ENCODE results near the gene ZNF333. TPM values are rescaled to one million over a fixed set of nuclear protein-coding genes. Genes with fewer than 3 reads are reported as not detected.
"Not testable (repeated sequence)": the region's sequence is repeated elsewhere in the genome, so short reads cannot be mapped to it uniquely, and the experiment has no call there.

The ZNF333 gene
- total RNA-seq, 1 experiment from 2014 or later: 6.0 TPM

DNA sequence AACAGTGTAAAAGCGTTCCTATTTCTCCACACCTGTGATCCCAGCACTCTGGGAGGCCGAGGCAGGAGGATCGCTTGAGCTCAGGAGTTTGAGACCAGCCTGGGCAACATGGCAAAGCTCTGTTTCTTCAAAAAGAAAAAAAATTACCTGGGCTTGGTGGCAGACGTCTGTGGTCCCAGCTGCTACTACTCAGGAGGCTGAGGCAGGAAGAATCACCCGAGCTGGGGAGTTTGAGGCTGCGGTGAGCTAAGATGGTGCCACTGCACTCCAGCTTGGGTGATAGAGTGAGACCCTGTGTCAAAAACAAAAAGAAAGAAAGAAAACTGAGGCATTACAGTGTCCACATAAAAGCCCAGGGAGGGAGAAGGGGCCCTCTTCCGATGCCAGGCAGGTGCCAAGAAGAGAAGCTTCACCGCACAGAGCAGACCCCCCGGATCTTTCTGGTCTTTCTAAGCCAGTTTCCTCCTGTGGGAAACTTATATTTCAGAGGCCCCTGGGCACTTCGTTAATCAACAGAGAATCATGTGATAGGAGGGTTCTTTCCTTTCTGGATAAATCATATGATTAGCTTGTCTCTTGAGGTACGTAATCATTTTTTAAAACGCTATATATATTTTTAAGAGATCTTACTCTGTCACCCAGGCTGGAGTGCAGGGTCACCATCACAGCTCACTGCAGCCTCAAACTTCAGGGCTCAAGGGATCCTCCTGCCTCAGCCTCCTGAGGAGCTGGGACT, 88.4 kb downstream of the ZNF333 start, which contains the start of gene ADGRE2:
Gene ADGRE2 (minus strand): TSS at position 451 of the 736 bp plus-strand sequence. CDS start 1,804 bp downstream, outside the sequence.
- not testable (repeated sequence) for H4K5ac ChIP-seq (ENCODE audit: insufficient read length, low read depth, low read length); H3K9ac ChIP-seq (ENCODE audit: extremely low read depth, insufficient read length, low read length); H2AFZ ChIP-seq (ENCODE audit: low read length); H2BK12ac ChIP-seq (ENCODE audit: insufficient read length, low read depth, low read length); H2BK5ac ChIP-seq (ENCODE audit: insufficient read length, low read length); H4K91ac ChIP-seq (ENCODE audit: insufficient read length, low read depth, low read length); H3K9me3 ChIP-seq (ENCODE audit: control insufficient read depth, low read depth, low read length); H2BK120ac ChIP-seq (ENCODE audit: low read depth, low read length, poor library complexity, severe bottlenecking); H3K23ac ChIP-seq (ENCODE audit: insufficient read length, low read depth, low read length); H3K4me1 Mint-ChIP-seq; H2BK20ac ChIP-seq (ENCODE audit: low read depth, low read length, poor library complexity, severe bottlenecking); H4K8ac ChIP-seq (replicated peaks; ENCODE audit: insufficient read length, low read depth, low read length); H3K14ac ChIP-seq (ENCODE audit: insufficient read depth, low read length); H3T11ph ChIP-seq (ENCODE audit: low read length); H2BK15ac ChIP-seq (ENCODE audit: low read depth, low read length); H3K79me1 ChIP-seq (ENCODE audit: insufficient read depth, low read depth, low read length, poor library complexity, severe bottlenecking); H3K79me2 ChIP-seq (ENCODE audit: insufficient read depth, low read length); H4K20me1 ChIP-seq (ENCODE audit: control insufficient read depth, insufficient read depth, insufficient read length); H3K4me2 ChIP-seq (ENCODE audit: insufficient read depth, insufficient read length, low read length); H3K27ac ChIP-seq (ENCODE audit: insufficient read length, low read depth, low read length); H3K18ac ChIP-seq (ENCODE audit: insufficient read length, low read depth, low read length); H3K27me3 ChIP-seq (ENCODE audit: insufficient read depth, low read length); H3K4me1 ChIP-seq (ENCODE audit: insufficient read depth, low read length); H2AK5ac ChIP-seq (ENCODE audit: insufficient read length, low read length); H3K27ac Mint-ChIP-seq; H3K36me3 Mint-ChIP-seq (ENCODE audit: insufficient read depth in 1 of 3, low read depth in 3 of 3); H3K56ac ChIP-seq (ENCODE audit: insufficient read length, low read depth, low read length); H3K4ac ChIP-seq (ENCODE audit: low read depth, low read length)
- DNase-seq: peak; percentile 10
- no CpG with 5 or more reads among the region's 12 CpGs for WGBS (ENCODE audit: extremely low coverage, insufficient read length, low lambda C conversion rate)
- Mint-ChIP-seq H3K4me3 (peak within 1 kb of the TSS in 1 of 2 experiments; percentile 58; a peak in 2 of 5 replicates), H3K27me3 (ENCODE audit: low read depth) (peaks cover 22% of the 10 kb centered on the region), H3K9me3 (peaks cover 5 to 67% of the 10 kb centered on the region in 2 experiments; a peak in 4 of 5 replicates)
- peaks cover 12% of the 10 kb centered on the region for H3K23me2 ChIP-seq (ENCODE audit: insufficient read length, low read depth, low read length, poor library complexity, severe bottlenecking)
